Measurements from ENCODE around the gene ABHD4.

The ABHD4 gene

DNA sequence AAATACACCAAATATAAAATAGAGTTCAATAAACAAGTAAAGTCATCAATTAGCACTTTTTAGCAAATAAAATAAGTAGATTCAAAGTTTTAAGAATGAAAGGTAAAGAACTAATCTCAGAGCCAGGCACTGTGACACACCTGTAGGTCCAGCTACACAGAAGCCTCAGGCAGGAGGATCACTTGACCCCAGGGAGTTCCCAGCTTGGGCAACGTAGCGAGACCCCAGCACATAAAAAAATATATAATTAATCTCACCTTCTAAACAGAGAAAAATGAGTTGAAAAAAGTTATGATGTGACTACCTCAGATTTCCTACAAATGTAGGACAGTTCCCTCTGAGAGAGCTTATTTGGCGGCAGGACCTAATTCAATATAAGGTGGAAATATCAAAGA lies 28.4 kb upstream of the ABHD4 start:
- DNase-seq (ENCODE audit: low read depth): no peak
- peak overlapping the region; percentile 49; the same call in 1 of the 2 replicates for H3K4me3 ChIP-seq (ENCODE audit: low read depth, low read length)
- TF ChIP-seq, protein P1, sequence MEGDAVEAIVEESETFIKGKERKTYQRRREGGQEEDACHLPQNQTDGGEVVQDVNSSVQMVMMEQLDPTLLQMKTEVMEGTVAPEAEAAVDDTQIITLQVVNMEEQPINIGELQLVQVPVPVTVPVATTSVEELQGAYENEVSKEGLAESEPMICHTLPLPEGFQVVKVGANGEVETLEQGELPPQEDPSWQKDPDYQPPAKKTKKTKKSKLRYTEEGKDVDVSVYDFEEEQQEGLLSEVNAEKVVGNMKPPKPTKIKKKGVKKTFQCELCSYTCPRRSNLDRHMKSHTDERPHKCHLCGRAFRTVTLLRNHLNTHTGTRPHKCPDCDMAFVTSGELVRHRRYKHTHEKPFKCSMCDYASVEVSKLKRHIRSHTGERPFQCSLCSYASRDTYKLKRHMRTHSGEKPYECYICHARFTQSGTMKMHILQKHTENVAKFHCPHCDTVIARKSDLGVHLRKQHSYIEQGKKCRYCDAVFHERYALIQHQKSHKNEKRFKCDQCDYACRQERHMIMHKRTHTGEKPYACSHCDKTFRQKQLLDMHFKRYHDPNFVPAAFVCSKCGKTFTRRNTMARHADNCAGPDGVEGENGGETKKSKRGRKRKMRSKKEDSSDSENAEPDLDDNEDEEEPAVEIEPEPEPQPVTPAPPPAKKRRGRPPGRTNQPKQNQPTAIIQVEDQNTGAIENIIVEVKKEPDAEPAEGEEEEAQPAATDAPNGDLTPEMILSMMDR (IDR thresholded peaks at IDR 0.05; ENCODE audit: low read depth, low read length, missing control alignments): no peak

DNA sequence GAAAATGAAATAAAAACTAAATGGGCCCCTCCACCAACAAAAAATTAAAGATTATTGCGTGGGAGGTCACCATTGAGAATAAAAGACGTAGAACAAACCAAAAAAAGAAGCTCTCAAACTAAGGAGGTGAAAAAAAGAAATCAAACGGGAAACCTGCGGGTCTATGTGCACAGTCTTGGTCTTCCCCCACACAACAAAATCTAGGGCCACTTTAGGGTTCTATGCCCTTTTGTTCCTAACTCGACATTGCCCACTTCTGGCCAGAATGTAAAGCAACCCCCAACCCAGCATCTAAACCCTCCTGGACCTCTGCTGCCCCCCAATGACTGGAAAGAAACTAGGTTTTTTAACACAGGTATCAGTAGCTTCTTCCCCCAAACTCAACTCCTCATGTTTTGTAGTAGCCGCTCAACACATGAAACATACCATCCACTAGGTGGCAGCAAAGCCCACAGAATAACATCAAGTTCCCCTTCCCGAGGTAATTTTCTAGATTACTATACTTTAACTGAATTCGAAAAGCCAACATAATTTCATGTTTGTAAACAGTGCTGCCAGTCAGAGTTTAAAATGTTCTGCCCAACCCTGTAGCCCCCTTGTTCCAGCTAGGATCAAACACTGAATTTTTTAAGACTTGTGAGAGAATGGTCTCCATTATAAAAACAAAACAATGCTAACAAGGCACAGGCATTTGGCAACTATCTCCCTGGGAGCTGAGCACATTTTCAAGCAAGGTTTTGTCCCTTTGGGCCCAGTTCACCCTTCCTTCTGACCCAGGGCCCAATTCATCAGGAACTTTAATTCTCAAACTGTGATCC lies 27.8 kb upstream of the ABHD4 start:
- TF ChIP-seq, protein P1 (IDR thresholded peaks at IDR 0.05; ENCODE audit: low read depth, low read length, missing control alignments): peak; percentile 98
- peak overlapping the region; percentile 49; the same call in 1 of the 2 replicates for H3K4me3 ChIP-seq (ENCODE audit: low read depth, low read length)
- peak; percentile 98 for DNase-seq (ENCODE audit: low read depth)

DNA sequence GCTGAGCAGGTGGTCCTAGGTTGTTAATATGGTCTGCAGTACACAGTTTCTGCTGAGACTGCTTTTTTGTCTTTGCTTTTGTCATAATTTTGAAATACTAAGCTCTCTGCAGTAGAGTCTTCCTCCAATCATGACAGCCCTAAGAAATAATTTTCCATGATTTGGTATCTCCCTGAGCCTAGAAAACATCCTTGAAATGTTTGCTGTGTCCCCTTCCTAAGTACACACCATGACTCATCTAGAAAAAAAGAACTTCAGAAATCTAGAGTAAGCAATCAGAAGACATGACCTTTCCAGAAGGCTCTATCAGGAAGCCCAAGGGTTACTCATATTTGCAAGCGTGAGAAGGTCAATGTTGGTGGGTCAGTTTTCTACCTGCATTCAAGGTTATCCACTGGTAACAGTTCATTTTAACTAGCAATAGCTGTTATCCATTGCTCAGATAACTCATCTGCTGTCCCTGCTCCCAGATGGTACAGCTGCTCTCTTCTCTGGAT lies 25.5 kb upstream of the ABHD4 start:
- TF ChIP-seq, protein P1 (IDR thresholded peaks at IDR 0.05; ENCODE audit: low read depth, low read length, missing control alignments): no peak
- no peak overlapping the region for H3K4me3 ChIP-seq (ENCODE audit: low read depth, low read length)
- no peak for DNase-seq (ENCODE audit: low read depth)

DNA sequence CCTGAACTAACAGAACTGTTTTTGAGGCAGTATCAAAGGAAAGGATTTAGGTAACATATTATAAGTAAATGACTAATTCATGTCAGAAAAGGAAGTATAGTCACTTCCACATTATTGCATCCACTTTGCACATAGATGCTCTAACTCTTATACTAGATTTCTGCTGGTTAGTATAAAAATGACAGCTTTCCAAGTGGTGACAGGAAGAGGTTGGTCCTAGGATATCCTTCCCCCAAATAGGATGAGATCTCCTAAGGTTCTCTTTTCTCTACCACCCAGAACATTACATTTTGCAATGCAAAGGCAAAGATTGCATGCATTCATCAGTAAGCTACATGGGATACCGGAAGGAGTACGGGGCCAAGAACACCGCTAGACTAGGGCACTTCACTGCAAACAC lies 24.3 kb upstream of the ABHD4 start:
- H3K4me3 ChIP-seq (ENCODE audit: low read depth, low read length): no peak overlapping the region
- DNase-seq (ENCODE audit: low read depth): no peak
- TF ChIP-seq, protein P1 (IDR thresholded peaks at IDR 0.05; ENCODE audit: low read depth, low read length, missing control alignments): no peak

DNA sequence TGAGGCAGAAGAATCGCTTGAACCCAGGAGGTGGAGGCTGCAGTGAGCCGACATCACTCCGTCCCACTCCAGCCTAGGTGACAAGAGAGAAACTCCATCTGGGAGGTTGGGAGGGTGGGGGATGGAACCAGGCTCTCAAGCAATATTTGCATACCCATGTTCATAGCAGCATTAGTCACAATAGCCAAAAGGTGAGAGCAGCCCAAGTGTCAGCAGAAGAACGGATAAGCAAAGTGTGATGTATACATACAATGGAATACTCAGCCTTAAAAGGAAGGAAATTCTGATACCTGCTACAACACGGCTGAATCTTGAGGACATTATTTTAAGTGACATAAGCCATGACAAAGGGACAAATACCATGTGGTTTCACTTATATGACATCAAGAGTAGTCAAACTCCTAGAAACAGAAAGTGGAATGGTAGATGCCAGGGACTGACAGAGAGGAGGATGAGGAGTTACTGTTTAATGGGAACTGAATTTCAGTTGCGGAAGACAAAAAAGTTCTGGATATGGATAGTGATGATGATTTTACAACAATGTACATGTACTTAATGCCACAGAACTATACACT lies 20.7 kb upstream of the ABHD4 start:
- no peak overlapping the region for H3K4me3 ChIP-seq (ENCODE audit: low read depth, low read length)
- TF ChIP-seq, protein P1 (IDR thresholded peaks at IDR 0.05; ENCODE audit: low read depth, low read length, missing control alignments): no peak
- DNase-seq (ENCODE audit: low read depth): no peak

DNA sequence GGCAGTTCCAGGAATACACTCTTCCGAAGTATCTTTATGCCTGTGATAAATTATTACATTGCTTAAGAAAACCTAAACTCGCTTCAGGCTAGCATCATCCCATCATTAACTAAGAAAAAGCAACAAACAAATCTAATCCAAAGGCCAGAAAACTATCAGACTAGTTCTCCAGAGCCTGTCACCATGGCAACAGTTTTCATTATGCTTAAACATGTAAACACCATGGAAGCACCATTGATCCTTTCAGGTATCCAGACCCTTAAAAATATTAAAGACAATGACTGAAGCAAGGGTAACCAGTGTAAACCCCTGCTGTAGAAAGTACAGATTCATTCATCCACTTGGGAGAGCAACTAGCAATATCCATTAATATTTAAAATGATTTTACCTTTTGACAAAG lies 18.9 kb upstream of the ABHD4 start:
- no peak for DNase-seq (ENCODE audit: low read depth)
- TF ChIP-seq, protein P1 (IDR thresholded peaks at IDR 0.05; ENCODE audit: low read depth, low read length, missing control alignments): no peak
- no peak overlapping the region for H3K4me3 ChIP-seq (ENCODE audit: low read depth, low read length)

All from GM12864 (cell line).